ENCODE results near the gene CDH1. TPM values are rescaled to one million over a fixed set of nuclear protein-coding genes. Genes with fewer than 3 reads are reported as not detected.

Gene CDH1
- total RNA-seq, 4 donors from 2014 or later, result 0.26 to 30.0 (median 2.6) TPM

GRCh38 chr16:68736561-68736960, 531 bp upstream of the CDH1 start:
- intact Hi-C loops (cut with DNase I; ENCODE audit: low total_unique reads), result no loop called here
- DNase-seq, result no peak
- Histone ChIP-seq H3K9me3 (no peaks in the 10 kb centered on the region), H3K36me3 (no peaks in the 10 kb centered on the region), H3K4me3 (no peak overlapping the region), H3K27ac (no peak overlapping the region), H3K27me3 (peaks cover 9 to 21% of the 10 kb centered on the region in 2 donors), H3K4me1 (peaks cover 0 to 7% of the 10 kb centered on the region in 2 donors)
- TF ChIP-seq POLR2A (IDR thresholded peaks at IDR 0.05), result no peak

GRCh38 chr16:68737730-68738629, 888 bp downstream of the CDH1 start:
- H3K4me1 ChIP-seq, result peaks cover 0 to 7% of the 10 kb centered on the region in 2 donors
- H3K9me3 ChIP-seq, result no peaks in the 10 kb centered on the region
- peak overlapping the region in 1 of 2 donors; percentile 38 for H3K4me3 ChIP-seq
- no peaks in the 10 kb centered on the region for H3K36me3 ChIP-seq
- intact Hi-C loops (cut with DNase I; ENCODE audit: low total_unique reads), result no loop called here
- peak; percentile 15 to 17 for DNase-seq
- peaks cover 9 to 21% of the 10 kb centered on the region in 2 donors for H3K27me3 ChIP-seq
- no peak for TF ChIP-seq CTCF (IDR thresholded peaks at IDR 0.05)
- TF ChIP-seq POLR2A (IDR thresholded peaks at IDR 0.05), result no peak
- no peak overlapping the region for H3K27ac ChIP-seq

- Histone ChIP-seq H3K9me3 (no peaks in the 10 kb centered on the region), H3K27me3 (peaks cover 9 to 21% of the 10 kb centered on the region in 2 donors), H3K4me1 (peaks cover 0 to 7% of the 10 kb centered on the region in 2 donors), H3K36me3 (no peaks in the 10 kb centered on the region), H3K27ac (no peak overlapping the region), H3K4me3 (no peak overlapping the region)
- no peak for DNase-seq
- intact Hi-C loops (cut with DNase I; ENCODE audit: low total_unique reads), result no loop called here
- TF ChIP-seq POLR2A (IDR thresholded peaks at IDR 0.05) (no peak), CTCF (IDR thresholded peaks at IDR 0.05) (no peak)
These were observed 3.0 kb downstream of the CDH1 start for GRCh38 chr16:68739964-68740627.

- Histone ChIP-seq H3K9me3 (no peaks in the 10 kb centered on the region), H3K4me1 (peaks cover 0 to 7% of the 10 kb centered on the region in 2 donors), H3K36me3 (no peaks in the 10 kb centered on the region), H3K27me3 (peaks cover 9 to 21% of the 10 kb centered on the region in 2 donors), H3K4me3 (no peak overlapping the region), H3K27ac (no peak overlapping the region)
- no peak for DNase-seq
- no peak for TF ChIP-seq POLR2A (IDR thresholded peaks at IDR 0.05)
- TF ChIP-seq CTCF (IDR thresholded peaks at IDR 0.05), result no peak
- intact Hi-C loops (cut with DNase I; ENCODE audit: low total_unique reads), result no loop called here
These were observed 3.7 kb downstream of the CDH1 start for GRCh38 chr16:68740628-68741346.

- H3K27ac ChIP-seq, result no peak overlapping the region
- no peaks in the 10 kb centered on the region for H3K36me3 ChIP-seq
- TF ChIP-seq CTCF (IDR thresholded peaks at IDR 0.05) (no peak), POLR2A (IDR thresholded peaks at IDR 0.05) (no peak)
- no peaks in the 10 kb centered on the region for H3K27me3 ChIP-seq
- DNase-seq, result no peak
- H3K4me3 ChIP-seq, result no peak overlapping the region
- H3K4me1 ChIP-seq, result no peaks in the 10 kb centered on the region
- H3K9me3 ChIP-seq, result no peaks in the 10 kb centered on the region
- intact Hi-C loops (cut with DNase I; ENCODE audit: low total_unique reads), result no loop called here
These were observed 6.6 kb downstream of the CDH1 start for GRCh38 chr16:68743664-68744063.

All from uterus (tissue), 4 donors.